GM08714 (cell line): ENCODE results near the gene SEMA3A.

Experiments used
- H3K4me3 ChIP-seq: fragments of 200-500 bp; sonication (Bioruptor generic); 2 replicates; pipeline ENCODE4 v1.5.1; 2014; ENCODE audit warnings: mild to moderate bottlenecking, low read length, inconsistent platforms
- ZNF274 ChIP-seq: IDR thresholded peaks from 2 replicates; pipeline ENCODE4 v1.6.1; 2012; ENCODE audit warnings: mild to moderate bottlenecking, low read depth, low read length

SEMA3A gene

DNA sequence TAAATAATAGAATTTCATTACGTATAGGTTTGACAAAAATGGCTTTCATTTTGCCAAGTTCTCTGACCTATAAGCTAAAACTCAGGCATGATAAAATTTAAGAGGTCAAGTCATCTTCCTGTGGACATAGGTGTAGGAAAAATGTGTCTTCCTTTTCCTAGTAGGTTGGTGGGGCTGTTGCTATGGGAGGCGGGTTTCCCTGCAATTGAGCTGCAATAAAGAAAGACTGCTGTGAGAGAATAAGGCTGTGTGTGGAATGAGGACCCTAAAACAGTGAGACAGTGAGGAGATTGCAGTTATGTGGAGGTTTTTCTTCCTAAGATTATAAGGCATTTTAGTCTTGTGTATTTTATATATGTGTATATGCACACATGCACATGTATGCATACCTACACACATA lies 13.0 kb upstream of the SEMA3A start:
- H3K4me3 ChIP-seq = no peak overlapping the region
- TF ChIP-seq ZNF274 = no peak

- no peak for TF ChIP-seq ZNF274
- H3K4me3 ChIP-seq = no peak overlapping the region
Observed at GRCh38 chr7:84207025-84207424, 12.4 kb upstream of the SEMA3A start.

DNA sequence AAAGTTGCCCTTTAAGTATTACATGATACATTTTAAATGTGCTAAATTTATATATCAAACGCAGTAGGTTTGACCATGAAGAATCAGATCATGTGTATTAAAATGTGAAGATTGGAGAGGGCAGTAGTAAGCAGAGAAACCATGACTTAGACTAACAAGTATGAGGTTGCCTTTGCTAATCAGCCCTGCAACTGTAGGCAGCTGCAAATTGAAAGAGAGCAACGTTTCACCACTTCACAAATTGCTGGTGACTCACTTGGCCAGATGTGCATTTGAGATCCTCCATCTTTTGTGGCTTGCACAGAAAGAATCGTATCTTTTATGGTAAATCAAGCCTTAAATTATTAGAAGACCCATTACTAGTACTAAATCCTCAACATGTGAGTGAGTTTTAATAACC lies 10.1 kb upstream of the SEMA3A start:
- no peak overlapping the region for H3K4me3 ChIP-seq
- no peak for TF ChIP-seq ZNF274

DNA sequence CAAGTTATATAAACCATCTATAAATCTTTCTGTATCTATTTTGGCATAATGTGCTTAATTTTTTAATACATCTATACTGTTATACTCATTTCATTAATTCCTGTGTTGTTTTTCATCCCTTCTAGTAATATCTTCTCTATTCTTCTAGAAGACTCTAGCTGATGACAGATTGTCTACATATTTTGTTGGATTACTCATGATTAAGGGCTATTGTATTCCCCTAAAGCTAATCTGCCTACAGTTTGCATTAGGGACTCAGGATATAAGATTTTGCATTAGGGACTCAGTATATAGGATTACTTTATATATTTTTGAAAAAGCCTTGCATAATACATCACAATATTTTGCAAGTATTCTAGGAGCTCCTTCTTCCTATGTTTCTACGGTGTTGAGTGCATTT lies 8.3 kb upstream of the SEMA3A start:
- H3K4me3 ChIP-seq = no peak overlapping the region
- TF ChIP-seq ZNF274 = no peak

DNA sequence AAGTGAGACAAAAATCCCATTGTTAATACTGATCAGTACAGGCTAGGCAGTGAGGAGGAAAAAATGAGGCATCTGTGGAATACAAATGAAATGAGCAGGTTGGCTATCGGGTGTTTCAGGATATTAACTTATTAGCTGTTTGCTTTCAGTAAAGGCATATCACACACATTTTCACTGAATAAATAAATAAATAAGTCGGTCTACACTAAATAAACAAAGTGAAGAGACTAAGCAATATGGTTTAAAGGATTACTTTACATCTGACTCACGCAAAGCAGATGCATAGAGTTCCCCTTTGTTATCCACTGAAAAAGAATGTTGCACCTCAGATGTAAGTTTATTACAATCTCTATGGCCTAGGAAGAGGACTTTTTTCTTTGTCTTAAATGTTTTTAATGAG lies 6.3 kb upstream of the SEMA3A start:
- H3K4me3 ChIP-seq = no peak overlapping the region
- TF ChIP-seq ZNF274 = no peak

GRCh38 chr7:84199216-84199615 lies 4.6 kb upstream of the SEMA3A start:
- TF ChIP-seq ZNF274 = no peak
- H3K4me3 ChIP-seq = no peak overlapping the region

- no peak overlapping the region for H3K4me3 ChIP-seq
- no peak for TF ChIP-seq ZNF274
Observed at GRCh38 chr7:84196084-84196503, 1.5 kb upstream of the SEMA3A start.

DNA sequence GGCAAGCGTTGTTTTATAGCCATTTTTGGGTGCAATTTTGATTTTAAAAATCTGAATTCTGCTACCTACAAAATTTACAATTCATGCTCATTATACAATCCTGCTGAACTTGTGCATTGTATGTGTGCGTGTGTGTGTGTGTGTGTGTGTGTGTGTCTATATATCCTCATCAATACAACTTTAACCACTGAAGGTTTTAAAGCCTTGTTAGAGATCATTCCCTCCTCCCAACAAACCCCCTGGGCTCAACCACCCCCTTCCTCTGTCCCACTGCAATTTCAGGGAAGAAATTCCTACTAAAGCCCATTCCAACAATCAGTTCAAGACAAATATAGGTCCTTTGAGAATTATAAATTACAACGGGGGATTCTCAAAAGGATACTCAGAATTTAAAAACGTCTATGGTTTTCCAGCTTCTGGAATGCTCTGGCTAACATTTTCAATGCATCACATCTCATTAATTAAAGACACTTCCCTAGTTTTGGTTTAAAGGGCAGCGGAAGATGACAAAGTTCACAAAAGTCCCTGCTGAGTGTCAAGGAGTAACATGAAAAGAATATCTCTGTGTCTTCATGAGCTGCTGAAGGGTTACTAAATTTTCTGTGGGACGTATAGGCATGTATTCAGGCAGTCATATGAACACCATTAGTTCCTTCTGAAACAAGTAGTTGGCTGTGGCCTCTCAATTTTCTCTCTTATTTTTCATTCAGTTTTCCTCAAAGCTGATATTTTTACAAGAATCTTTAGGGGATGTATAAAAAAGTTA lies 889 bp upstream of the SEMA3A start:
- no peak for TF ChIP-seq ZNF274
- peak overlapping the region; percentile 65 for H3K4me3 ChIP-seq

GRCh38 chr7:84193747-84194146 lies 842 bp downstream of the SEMA3A start:
- peak overlapping the region; percentile 65; the same call in 1 of the 2 replicates for H3K4me3 ChIP-seq
- no peak for TF ChIP-seq ZNF274

DNA sequence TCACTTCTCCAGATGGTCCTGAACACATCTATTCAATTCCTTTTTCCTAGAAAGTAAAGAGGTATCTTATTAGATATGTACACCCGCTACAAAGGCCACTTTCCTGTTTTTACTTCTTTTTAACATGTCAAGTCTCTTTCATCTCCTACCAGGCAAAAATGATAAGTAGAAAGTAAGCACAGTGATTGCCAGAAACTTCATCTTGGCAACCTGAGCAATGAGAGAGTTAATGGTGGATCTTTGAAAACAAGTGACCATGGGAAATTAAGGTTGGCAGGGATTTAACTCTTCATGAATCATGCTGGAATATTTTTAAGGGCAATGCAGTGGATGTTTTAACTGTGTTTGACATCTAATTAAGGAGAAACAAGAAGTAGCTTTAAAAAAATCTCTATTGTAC lies 2.7 kb downstream of the SEMA3A start:
- no peak overlapping the region for H3K4me3 ChIP-seq
- no peak for TF ChIP-seq ZNF274

- no peak for TF ChIP-seq ZNF274
- H3K4me3 ChIP-seq = no peak overlapping the region
Observed at GRCh38 chr7:84191261-84191660, 3.3 kb downstream of the SEMA3A start.

DNA sequence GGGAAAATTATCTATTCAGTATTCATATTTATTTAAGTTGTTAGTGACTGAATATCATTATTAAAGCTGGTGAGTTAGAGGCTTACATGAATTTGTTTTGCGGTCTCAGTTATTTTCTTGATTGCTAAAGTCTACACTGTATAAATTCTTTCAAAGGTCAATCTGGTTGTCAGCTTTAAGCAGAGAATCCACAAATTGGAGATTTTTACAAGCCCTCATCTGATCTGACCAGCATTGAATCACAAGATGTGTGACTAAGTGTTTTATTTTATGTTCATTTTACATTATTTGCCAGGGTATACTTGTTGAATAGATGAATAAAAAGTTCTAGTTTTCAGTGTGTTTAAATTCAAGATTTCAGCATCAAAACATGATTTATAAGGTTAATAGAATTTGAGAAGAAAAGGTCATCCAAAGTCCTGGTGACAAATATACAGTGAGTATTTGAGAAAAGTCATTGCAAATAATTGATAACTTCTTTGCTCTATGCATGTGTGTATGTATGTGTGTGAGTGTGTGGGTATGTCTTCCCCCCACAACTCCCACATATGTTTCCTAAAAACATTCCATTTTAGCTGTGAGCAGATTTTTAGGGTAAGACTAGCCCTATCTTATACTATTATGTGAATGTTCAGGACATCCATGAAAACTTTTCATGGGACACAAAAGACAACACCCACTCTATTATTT lies 4.4 kb downstream of the SEMA3A start:
- no peak overlapping the region for H3K4me3 ChIP-seq
- TF ChIP-seq ZNF274 = no peak

DNA sequence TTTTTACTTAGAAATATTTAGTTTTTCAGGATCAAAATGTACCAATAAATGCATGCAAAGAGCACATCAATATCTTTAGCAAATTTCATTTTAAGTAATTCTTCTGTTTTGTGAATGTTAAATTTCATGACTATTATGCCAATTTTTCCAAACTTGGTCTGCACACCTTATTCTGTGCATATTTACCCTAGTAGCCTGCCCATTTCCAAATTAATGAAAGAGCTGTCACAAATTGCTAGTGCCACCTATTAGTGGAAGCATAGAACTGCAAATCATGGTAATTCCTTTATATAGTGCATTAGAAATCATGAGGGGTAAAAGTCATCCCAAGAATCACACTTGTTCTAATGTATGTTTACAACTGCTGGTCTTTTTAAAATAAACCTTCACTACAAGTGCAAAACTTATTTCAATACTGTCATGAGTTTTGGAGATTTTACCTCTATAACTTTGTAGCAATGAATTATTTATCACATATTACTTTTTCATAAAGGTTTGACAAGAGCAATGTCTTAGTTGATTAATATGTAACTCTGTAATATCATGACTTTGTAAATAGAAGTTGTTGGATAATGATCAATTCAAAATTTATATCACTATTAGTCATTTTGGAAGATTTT lies 5.7 kb downstream of the SEMA3A start:
- no peak overlapping the region for H3K4me3 ChIP-seq
- TF ChIP-seq ZNF274 = no peak

DNA sequence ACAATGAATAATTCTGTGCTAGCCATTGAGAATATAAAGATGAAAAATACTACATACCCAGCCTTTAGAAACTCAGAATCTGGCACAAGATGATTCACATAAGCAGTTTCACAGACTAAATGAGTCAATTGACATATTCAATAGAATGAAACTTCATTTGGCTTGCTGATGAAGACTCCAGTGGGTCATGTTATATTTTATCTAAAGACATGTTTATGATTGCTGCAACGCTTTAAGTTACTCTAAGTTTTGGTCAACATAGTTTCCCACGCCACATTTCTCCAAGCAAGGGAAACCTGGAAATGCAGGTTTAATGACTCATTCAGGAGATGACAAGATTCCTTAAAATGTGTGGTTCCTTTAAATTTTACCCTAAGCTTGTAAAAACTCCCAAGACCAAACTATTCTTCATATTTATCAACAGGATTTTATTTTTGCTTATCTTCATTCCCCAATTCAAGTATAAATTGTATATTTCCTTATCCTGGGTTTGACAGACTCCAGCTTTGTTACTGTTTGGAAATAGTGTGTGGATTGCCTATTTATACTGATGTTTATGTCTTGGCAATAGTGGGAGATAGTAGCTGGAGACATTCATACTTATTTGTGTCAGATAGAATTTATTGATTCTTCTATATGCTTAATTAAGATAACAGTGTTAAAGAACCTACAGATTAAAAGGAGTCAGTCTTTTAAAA lies 6.6 kb downstream of the SEMA3A start:
- no peak for TF ChIP-seq ZNF274
- no peak overlapping the region for H3K4me3 ChIP-seq

- H3K4me3 ChIP-seq = no peak overlapping the region
- TF ChIP-seq ZNF274 = no peak
Observed at GRCh38 chr7:84187087-84187805, 7.3 kb downstream of the SEMA3A start.
